Measurements from ENCODE around the gene GALNT12.

DNA sequence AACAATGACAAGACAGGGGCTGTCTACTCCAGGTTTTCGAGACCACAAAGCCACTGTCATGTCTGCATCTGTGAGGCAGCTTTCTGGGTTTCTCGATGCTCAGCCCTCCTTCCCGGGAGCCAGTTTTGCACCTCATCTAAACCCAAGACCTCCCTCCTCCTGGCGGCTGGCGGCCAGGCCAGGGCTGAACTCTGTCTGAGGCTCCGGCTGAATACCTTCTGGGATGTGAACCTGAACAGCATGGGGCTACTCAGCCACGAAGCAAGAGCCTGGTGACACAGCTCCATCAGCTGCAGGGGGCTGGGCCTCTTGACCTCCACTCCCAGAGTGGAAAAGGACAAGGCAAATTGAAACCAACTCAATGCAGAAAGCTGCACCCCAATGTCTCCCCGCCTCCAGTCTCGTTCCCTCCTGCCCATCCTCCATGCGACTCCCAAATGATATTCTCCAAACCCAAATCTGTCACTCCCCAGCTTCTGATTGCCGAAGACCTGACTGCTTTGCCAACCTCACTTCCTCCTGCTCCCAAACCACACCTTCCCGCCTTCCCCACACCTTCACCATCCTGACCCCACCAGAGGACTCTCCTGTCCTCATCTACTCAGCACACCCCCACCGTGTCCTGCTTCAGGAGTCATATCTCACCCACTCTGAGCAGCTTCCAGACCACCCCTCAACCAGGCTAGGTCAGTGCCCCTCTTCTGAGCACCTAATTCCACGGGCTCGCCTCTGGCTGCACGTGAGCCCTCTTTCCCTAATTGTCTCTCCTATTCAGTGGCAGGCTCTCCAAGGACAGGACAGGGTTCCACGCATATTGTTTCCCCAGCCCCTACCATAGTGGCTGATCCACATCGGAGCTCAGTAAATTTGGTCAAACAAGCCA lies 15.6 kb upstream of the GALNT12 start:
- TF ChIP-seq, protein P1, sequence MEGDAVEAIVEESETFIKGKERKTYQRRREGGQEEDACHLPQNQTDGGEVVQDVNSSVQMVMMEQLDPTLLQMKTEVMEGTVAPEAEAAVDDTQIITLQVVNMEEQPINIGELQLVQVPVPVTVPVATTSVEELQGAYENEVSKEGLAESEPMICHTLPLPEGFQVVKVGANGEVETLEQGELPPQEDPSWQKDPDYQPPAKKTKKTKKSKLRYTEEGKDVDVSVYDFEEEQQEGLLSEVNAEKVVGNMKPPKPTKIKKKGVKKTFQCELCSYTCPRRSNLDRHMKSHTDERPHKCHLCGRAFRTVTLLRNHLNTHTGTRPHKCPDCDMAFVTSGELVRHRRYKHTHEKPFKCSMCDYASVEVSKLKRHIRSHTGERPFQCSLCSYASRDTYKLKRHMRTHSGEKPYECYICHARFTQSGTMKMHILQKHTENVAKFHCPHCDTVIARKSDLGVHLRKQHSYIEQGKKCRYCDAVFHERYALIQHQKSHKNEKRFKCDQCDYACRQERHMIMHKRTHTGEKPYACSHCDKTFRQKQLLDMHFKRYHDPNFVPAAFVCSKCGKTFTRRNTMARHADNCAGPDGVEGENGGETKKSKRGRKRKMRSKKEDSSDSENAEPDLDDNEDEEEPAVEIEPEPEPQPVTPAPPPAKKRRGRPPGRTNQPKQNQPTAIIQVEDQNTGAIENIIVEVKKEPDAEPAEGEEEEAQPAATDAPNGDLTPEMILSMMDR (IDR thresholded peaks at IDR 0.05) = no peak
- no peak for TF ChIP-seq EZH2phosphoT487 (IDR thresholded peaks at IDR 0.05)
- no peak for TF ChIP-seq EZH2 (IDR thresholded peaks at IDR 0.05)

Data from neural progenitor cell (in vitro differentiated cells).